A673 (cell line): Measurements from ENCODE around the gene TIMM9. TPM values are rescaled to one million over a fixed set of nuclear protein-coding genes. Genes with fewer than 3 reads are reported as not detected.

Experiments
- total RNA-seq: library from RNA; stranded (reverse); gene quantifications from 2 replicates; pipeline ENCODE4 v1.2.3, GENCODE V29; 2021

Gene TIMM9
- total RNA-seq, 1 experiment from 2014 or later: 65.7 TPM

Other genes starting within 250 kb of the TIMM9 start
- gene ACTR10, start 227.4 kb downstream of the TIMM9 start, total RNA-seq: 54.7 and 68.7 TPM in 2 replicates
- gene PSMA3, start 182.7 kb downstream of the TIMM9 start, total RNA-seq: 355 and 375 TPM in 2 replicates
- 24.1 and 24.9 TPM in 2 replicates for gene ARID4A, start 129.0 kb downstream of the TIMM9 start, total RNA-seq
- gene TOMM20L, start 31.6 kb downstream of the TIMM9 start, total RNA-seq: not detected in 2 replicates
- gene KIAA0586, start 188 bp upstream of the TIMM9 start, total RNA-seq: 42.1 and 45.3 TPM in 2 replicates
- 4.7 and 5.1 TPM in 2 replicates for gene DACT1, start 210.4 kb upstream of the TIMM9 start, total RNA-seq